DMS114 treated with DMSO at 0.1 percent for 48 hours (cell line): Measurements from ENCODE around the gene PCDH19.
A peak's percentile ranks its signal among the peaks of the same experiment; 100 is the strongest.

Source experiments
- DNase-seq: peaks from one replicate; lab custom pipeline; 2025; ENCODE audit not compliant: unreplicated experiment; lab: John Stamatoyannopoulos, UW

PCDH19 gene

DNA sequence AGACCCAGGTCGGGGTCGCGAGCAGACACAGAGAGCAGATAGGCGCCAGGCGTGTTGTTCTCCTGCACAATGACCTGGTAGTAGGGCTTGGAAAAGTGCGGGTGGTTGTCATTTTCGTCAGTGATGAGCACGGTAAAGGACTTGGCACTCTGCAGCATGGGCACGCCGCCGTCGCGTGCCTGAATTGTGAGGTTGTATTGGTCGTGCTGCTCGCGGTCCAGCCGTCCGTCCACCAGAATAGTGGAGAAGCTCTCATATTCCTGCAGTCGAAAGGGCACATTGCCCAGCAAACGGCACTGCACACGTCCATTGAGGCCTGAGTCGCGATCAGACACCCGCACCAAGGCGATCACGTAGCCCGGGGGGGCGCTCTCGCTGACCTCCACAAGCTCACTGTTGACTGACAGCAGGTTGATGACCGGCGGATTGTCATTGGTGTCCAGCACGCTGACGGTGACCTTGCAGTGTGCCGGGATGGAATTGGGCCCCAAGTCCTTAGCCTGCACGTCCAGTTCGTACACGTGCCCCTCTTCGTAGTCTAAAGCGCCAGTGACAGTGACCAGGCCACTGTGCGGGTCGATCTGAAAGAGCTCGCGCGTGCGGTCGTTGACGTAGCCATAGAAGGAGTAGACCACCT is 2.8 kb downstream of the PCDH19 start:
- DNase-seq = no peak

DNA sequence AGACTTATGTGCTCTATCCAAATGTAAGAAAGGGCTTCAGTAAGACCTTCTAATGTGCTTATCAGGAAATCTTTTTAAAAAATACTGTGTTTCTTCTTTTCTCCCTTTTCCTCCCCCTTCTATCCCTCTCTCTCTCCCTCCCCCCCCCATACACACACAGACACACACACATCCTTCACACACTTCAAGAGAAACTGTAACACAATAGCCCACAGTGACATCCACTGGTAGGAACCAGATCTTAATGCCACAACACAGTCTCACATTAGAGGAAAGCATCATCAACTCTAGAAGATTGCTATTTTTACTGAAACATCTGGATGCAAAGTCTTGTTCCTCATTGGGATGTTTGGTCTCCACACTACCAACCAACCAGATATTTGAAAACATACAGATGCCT is 4.6 kb downstream of the PCDH19 start:
- DNase-seq = no peak

DNA sequence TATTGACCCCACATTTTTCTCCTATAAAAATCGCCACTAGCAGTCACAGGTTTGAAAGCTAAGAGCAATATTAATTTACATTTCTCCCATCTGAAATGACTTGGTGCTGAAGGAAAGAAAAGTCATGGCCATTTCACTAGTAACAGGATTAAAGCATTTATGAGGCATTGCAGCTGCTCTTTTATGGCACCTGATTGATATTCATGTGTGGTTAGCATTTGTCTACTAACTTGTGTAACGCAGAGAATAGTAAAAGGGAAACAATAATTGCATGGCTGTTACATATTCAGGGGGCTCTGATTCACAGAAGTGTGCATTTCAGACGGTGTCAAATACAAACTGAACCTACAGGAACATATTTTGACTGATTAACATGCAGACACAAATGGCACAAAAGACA is 5.2 kb downstream of the PCDH19 start:
- no peak for DNase-seq

DNA sequence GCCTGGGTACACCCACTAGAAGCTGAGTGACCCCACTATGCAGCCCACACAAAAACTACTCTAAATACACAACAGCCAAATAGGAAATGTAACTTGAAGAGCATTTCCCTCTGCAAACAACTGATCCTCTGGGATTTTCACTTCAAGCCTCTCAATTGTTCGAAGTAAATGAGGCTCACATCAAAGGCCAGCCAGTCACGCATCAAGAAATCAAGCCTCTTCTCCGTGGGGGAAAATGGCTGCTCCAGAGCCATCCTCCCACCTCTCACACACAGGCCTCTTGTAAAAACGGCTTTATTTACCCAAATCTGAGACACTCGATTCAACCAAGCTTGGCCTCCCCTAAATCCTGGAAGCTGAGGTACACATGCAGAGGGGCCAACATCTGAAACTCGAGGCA is 14.3 kb downstream of the PCDH19 start:
- DNase-seq = no peak

DNA sequence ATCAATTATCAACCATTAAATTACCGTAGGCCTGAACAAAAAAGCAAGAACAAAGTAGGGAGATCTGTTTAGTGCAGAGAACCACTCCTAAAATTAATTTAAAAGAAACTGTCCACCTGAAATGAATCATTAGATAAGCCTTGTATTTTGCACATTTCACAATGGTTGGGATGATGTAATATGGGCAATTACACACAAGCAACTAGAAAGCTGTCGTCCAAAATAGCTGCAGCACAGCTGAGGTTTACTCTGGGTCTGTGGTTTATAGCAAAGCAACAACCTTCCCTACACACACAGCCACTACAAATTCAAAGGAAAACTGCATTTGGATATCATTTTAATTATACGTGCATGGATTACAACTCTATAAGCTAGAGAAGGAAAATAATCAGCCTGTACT is 28.5 kb downstream of the PCDH19 start:
- DNase-seq = no peak

DNA sequence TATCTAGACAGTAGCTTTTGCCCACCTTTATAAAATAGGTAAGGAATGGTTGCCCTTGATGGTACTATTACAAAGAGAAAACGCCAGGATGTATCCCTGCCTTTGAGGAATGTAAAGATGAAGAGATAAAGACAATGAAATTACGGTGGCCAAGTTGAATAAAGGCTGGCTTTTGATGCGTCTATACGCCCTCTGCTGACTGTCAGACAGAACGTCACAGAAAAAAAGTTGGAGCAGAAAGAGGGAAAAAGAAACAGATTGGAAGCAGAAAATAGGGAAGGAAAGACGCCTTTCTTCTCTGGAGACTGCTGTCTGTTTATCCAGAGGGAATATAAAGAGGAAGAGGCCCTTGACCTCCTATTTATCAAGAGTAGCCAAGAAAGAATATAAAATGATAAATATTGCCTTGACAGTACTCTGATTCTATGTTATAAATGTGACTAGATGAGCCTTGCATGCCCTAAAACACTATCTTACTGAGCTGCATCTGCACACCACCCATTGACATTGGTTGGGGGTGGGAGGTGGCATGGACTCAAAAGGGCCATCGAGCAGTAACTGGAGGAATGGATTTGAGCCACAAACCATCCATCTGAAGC is 30.6 kb downstream of the PCDH19 start:
- DNase-seq = peak; percentile 20

DNA sequence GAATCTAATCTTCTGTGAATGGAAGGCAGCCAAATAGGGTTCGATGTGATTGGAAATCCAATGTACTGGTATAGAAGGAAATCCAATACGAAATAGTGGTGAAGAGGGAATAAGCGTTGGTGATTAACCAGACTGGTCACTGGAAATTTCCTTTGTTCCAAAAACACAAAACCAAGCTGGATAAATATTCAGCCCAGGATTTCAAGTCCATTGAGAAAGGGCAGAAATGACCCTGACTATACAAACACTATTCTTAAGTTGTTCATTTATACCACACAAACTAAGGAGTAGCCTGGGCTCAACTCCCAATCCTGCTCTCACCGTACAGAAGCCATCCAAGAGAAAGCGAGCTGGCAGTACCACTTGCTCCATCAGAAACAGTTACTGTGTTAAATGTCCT is 32.2 kb downstream of the PCDH19 start:
- no peak for DNase-seq

DNA sequence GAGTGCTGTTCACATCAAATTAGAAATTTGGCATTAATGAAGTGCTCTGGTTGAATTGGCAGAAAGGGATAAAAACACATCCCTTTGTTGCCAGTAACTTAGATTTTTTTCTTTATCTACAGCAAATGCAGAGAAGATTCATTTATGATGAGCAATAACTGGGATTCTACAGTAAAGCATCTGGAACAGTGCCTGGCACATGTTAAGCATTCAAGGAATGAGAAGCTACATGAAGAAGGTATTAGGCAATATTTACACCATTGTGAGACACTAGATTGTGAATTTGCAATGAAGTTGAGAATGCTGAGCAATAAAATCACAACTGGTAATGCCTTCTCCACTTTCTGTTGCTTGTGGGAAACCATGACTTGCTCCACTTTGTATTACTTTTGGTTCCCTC is 33.5 kb downstream of the PCDH19 start:
- no peak for DNase-seq

DNA sequence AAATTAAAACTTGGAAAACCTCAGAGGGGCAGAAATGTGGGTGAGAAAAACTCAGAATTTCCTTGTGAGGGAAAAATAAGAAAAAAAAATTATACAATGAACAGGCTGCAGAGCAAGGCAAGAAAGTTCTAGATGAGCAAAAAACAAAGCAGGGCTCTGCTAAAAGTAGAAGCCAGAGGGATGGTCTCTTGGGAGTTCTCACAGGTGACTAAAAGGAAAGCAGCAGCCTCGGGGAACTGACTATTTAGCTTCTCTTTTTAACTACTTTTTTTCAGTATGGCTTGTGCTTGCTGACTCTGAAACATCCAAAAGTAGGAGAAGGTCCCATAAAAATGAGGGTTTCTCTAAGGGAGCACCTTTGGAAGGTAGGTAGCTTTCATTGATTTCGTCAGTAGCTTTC is 36.4 kb downstream of the PCDH19 start:
- DNase-seq = no peak

DNA sequence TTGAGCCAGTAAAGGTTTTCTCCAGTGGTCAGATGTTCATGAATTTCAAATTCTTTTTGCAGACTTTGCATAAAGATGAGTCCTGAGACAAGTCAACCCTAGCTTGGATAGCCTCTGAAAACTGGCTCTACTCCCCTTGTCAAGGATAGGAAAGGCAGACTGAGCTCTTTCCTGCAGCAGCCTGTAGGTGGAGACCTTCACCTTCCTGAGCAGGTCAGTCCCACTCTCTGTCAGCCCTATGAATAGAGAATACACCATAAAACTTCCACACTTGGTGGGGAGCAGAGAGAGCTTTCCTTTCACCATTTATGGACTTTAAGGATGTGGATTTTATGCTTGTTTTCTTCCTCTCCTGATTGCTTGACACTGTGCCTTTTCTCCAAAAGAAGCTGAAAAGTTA is 41.9 kb downstream of the PCDH19 start:
- no peak for DNase-seq

DNA sequence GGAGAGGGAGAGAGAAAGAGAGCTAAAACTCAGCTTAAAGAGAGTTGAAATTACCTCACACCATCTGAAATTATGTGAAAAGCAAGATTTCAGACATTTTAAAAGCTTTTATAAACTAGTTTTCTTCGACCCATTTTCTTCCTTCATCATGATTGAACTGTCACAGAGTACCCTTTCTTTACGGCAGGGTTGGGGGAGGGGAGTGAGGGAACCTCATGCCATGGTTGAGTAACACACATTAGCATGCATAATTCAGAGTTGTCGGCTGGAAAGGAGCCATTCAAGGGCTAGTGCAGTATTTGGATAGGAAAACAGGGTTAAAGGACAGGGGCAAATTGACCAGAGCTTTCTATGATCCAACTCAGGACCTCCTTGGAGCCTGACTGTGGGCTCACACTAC is 46.2 kb downstream of the PCDH19 start:
- DNase-seq = no peak

DNA sequence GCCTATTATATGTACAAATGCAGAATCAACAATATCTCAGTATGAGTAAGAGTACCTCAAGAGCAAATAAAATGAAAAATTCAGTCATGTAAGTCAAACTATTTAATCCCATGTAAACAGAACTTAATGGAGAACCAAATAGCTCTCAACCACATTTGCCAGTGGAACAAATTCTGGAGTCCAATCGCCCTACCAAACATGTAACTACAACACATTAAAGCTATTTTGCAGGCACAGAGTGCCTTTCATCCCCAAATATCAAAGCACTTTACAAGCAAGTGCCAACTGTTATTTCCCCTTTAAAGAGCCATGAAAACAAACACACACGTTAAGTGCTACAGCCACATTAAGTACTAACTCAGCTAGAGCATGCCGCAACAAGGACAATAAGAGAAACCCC is 51.3 kb downstream of the PCDH19 start:
- DNase-seq = no peak

DNA sequence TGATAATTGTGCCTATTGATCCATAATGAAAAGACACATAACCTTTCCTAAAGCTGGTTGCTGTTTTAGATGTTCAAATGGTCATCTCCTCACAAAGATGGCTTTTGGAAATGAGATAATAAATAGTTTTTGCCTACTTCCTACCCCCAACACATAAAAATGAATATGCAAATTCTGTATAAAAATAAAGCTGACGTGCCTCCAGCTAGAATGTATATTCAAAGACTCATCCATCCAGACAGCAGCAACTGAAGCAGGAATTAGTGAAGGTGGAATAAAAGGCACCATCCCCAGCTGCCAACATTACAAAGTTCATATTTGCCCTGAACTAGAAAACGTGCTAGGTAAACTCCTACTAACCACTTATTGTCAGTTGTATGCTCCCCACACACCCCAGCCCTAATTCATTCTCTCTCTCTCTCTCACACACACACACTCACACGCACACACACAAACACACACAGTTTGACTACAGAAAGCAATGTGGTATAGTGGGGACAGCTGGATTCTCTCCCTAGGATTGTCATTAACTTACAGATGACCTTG is 53.6 kb downstream of the PCDH19 start:
- no peak for DNase-seq

DNA sequence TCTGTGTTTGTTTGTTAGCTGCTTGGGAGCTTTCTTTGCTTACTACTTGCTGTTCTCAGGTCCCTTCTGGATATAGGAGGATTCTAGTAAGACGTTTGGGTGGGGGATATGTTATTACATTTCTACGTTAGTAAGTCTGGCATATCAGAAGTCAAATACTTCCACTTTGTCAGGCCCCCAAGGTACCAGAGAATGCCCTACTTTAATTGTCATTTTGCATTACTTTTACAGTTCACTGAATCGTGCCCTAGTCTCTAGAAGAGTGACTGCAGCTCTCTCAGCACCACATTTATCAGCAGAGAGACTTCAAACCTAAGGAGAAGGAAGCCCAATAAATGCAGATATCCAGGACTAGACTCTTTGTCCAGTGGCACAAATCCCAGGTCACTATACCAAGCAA is 54.4 kb downstream of the PCDH19 start:
- DNase-seq = no peak

DNA sequence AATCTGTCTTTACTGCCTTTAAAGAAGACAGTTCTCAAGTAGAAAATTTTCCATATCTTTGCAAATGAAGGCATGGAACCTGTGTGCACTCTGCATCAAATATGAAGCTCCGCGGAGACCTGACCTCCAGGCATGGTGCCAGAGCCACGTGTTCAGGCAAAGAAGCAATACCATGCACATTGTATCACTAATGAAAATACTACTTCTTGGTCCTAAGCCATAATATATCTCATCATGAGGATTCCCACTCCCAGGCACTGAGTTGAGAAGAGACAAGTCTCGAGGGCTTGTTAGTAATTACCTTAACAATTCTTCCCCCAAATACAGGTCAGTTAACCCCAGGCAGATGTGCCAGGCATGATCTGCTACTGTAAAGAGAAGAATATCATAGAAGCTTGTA is 56.7 kb downstream of the PCDH19 start:
- no peak for DNase-seq

DNA sequence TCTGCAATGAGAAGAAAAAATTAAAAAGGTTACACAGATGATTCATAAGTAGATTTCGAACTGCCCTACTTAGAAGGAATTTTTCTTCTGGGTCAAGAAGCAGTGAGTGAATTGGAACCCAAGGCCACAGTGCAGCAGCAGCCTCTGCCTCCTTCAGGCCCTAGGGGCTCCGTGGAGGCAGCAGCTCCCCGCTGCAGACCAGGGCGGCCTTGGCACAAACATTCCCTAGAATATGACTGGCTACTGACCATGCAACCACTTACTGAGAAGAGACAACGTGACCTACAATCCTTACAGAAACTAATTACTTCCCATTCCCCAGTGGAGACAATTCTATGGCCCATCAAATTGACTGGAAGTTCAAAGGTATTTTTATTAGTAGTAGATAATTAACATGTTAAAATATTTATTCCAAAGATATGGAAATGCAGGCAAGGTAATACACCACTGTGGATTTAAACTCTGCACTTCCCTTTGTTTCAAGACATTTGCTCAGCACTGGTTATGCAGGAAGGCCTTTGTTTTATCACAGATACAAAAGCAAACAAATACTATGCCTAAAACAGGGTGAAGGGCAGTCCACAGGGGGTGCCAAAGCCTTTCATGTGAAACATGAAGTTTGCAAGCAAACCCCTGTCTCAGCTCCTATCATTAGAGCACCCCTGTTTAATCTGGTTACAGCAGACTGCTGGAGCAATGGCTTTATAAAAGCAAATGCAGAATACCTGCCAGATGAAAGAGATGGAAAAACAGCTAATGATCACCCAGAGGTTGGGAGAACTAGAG is 59.2 kb downstream of the PCDH19 start:
- no peak for DNase-seq

DNA sequence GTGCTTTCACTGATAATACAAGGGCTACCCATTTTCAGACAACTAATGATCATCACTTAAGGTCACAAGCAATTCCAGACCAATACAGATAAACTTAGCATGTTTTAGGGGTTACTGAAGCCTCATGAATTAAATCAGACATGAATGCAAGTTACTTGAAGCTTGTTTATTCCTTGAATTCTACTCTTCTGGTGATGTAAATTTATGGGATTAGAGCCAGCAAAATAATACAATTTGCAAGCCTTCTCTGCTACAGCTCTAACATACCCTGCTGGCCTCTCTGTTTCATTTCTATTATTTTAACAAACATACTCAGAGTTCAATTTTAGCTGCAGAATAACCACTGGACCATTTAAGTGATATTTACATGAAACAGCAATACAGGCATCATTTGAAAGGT is 60.7 kb downstream of the PCDH19 start:
- no peak for DNase-seq

DNA sequence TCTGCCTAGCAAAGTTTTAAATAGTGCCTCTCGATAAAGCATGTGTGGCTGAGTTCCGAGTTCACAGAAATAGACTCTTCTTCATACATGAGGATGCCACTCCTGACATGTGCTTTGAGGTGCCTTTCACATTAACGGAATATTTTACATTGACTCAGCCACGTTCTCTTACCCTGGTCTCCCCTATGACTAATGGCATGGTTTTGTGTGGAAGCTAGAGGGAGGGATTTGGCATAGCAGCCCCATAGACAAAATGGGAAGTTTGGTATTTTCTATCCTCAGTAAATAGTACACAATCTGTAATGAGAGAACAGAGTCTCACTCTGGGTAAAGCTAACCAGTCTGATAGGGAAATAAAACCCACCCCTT is 68.9 kb downstream of the PCDH19 start:
- DNase-seq = no peak

DNA sequence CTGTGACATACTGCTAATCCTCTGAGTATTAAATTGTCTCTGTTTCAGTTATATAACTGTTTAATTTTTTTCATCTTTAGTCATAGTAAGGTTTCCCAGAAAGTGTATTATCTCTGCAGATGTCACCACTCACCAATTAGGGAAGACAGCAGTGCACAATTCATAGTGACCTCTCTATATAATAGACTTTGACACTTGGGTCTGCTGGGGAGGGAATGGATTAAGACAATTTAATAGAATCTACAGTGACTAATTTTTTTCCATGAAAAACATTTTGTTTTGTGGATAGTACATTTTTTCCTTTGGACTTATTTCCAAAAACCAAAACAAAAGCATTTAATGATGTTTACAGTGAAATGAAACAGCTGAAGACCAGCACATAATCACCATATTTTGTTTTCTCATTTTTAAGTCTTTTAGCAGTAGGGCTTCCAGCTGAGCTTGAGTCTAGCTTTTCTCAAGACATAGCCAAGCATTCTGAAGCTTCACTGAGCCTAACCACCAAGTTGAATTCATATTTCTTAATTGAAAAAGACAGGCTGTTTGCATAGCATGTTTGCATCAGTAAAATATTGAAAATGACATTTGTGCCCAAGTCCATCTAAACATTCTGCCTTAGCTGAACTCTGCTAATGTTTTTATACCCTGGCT is 69.5 kb downstream of the PCDH19 start:
- DNase-seq = no peak

DNA sequence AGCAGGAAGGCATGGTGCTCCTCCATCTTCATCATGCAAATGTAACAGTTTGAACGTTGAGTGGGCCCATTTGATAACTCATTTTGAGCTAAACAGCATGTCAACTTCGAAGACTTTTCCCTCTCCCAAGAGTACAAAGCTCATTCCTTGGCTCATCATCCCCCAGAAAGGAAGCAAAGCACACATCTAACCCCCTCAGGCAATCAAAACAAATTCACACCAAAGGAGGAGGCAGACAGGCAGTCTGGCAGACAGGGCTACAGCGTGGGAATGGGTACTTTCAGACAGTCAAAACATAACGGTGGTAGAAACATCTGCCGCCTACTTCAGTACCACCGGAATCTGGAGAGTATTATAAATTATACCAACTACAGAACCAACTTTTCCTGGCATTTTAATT is 81.7 kb downstream of the PCDH19 start:
- DNase-seq = no peak

DNA sequence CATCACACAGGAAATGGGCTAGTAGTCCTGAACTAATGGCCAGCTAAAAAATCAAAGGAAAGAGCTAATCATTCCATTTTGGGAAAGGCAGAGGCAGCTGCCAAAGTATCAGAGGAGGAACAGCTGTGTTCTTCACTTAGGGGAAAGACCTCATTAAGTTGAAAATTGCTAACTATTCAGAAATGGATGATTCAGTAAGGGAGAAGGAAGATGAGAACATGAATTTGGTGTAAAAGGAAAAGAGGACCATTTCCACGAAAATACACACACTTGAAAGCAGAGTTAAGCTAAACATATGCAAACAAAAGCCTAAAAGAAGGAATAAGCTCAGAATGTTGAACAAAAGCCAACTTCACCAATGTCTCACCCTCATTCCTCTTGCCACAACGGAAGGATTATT is 90.4 kb downstream of the PCDH19 start:
- no peak for DNase-seq

DNA sequence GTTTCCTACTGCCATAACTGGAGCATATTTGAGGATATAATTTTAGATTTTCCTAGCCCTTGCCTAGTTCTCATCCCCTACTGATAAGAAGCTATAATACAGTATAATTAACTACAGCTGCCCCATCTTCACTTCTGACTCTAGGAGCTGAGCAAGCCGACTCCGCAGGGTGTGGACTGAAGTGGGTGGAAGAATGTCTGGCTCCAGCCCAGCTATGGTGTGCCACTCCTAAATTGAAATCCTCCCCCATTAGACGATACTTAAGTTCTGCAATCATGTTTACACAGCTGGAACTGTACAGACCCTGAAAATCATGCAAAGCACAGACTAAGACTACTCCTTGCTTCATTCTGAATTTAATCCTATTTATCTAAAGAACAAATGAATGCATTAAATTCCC is 93.1 kb downstream of the PCDH19 start:
- no peak for DNase-seq
